HepG2 (cell line): ENCODE data around the gene CXCR4.

Experiments
- AKNA ChIP-seq: sonication (generic); formaldehyde crosslinking; IDR thresholded peaks from 2 replicates; pipeline ENCODE4 v1.4.0; 2020; ENCODE audit warnings: missing genetic modification reagents, borderline replicate concordance
- ARID2 ChIP-seq: sonication (generic); formaldehyde crosslinking; IDR thresholded peaks from 2 replicates; pipeline ENCODE4 v1.8.1; 2022; ENCODE audit warnings: mild to moderate bottlenecking, missing genetic modification reagents, borderline replicate concordance
- ATF4 ChIP-seq, 2 experiments: fragments of 450-650 bp in 1 of 2; sonication (generic) in 1 of 2; formaldehyde crosslinking; IDR thresholded peaks; 2 replicates each; pipeline versions ENCODE4 v1.5.0 to v1.8.0; 2020 to 2022; ENCODE audit warnings: mild to moderate bottlenecking in 1 of 2, missing genetic modification reagents in 1 of 2
- CEBPB ChIP-seq: IDR thresholded peaks from 2 replicates; pipeline ENCODE4 v1.6.1; 2011; ENCODE audit warnings: low read depth, low read length, improper control_type of control experiment, borderline replicate concordance
- CTCF ChIP-seq: sonication (generic); formaldehyde crosslinking; IDR thresholded peaks from 2 replicates; pipeline ENCODE4 v1.5.0; 2020; ENCODE audit warnings: mild to moderate bottlenecking, missing genetic modification reagents, moderate library complexity
- EZH2 ChIP-seq: conservative IDR thresholded peaks from 2 replicates; pipeline ENCODE4 v1.6.1; 2012; ENCODE audit warnings: mild to moderate bottlenecking, low read depth, low read length, moderate library complexity
- KAT2B ChIP-seq: fragments of 150-350 bp; IDR thresholded peaks from 2 replicates; pipeline ENCODE4 v1.6.1; 2014; ENCODE audit warnings: low read depth, low read length, borderline replicate concordance
- POLR2A ChIP-seq, 2 experiments: IDR thresholded peaks; 2 replicates each; pipeline ENCODE4 v1.6.1; 2011; ENCODE audit warnings: low read depth in 2 of 2, low read length in 2 of 2, mild to moderate bottlenecking in 1 of 2, moderate library complexity in 1 of 2; ENCODE audit not compliant: insufficient read depth in 1 of 2
- SMAD3 ChIP-seq: sonication (generic); formaldehyde crosslinking; IDR thresholded peaks from 2 replicates; pipeline ENCODE4 v1.4.0; 2020; ENCODE audit warnings: missing genetic modification reagents
- SP1 ChIP-seq, 2 experiments: fragments of 450-650 bp in 1 of 2; sonication (generic) in 1 of 2; formaldehyde crosslinking in 1 of 2; IDR thresholded peaks; 2 replicates each; pipeline versions ENCODE4 v1.4.0 to v1.6.1; 2016 to 2020; ENCODE audit warnings: missing genetic modification reagents in 1 of 2
- USF2 ChIP-seq, 2 experiments: sonication (generic) in 1 of 2; formaldehyde crosslinking in 1 of 2; IDR thresholded peaks; 2 replicates each; pipeline versions ENCODE4 v1.5.1 to v1.6.1; 2011 to 2020; ENCODE audit warnings: borderline replicate concordance in 1 of 2, low read depth in 1 of 2, low read length in 1 of 2, mild to moderate bottlenecking in 1 of 2, missing genetic modification reagents in 1 of 2, moderate library complexity in 1 of 2
- ZFP36 ChIP-seq: fragments of 150-350 bp; IDR thresholded peaks from 2 replicates; pipeline ENCODE4 v1.6.1; 2018; ENCODE audit warnings: borderline replicate concordance, low read length, low read depth; ENCODE audit not compliant: partially characterized antibody
- ZNF740 ChIP-seq: sonication (generic); formaldehyde crosslinking; IDR thresholded peaks from 2 replicates; pipeline ENCODE4 v1.4.0; 2020; ENCODE audit warnings: missing genetic modification reagents

- TF ChIP-seq AKNA (CRISPR knock-in tag) (no peak), ARID2 (no peak), CTCF (no peak), SP1 (IDR thresholded peaks at IDR 0.05) (no peak), SP1 (CRISPR knock-in tag; IDR thresholded peaks at IDR 0.05) (no peak), USF2 (IDR thresholded peaks at IDR 0.05; ENCODE audit: low read depth, low read length) (no peak), USF2 (CRISPR knock-in tag; IDR thresholded peaks at IDR 0.05; ENCODE audit: borderline replicate concordance) (no peak), ATF4 (CRISPR knock-in tag; IDR thresholded peaks at IDR 0.05) (no peak), CEBPB (no peak), ZFP36 (no peak), EZH2 (no peak), POLR2A (IDR thresholded peaks at IDR 0.05; ENCODE audit: insufficient read depth in 1 of 2, low read depth in 2 of 2, low read length in 2 of 2) (no peak), KAT2B (no peak), SMAD3 (CRISPR knock-in tag) (no peak), ZNF740 (CRISPR knock-in tag) (no peak)
These were observed 49.2 kb downstream of the CXCR4 start for GRCh38 chr2:136068581-136069227.
